HG02981 (cell line): Measurements from ENCODE around the gene HDHD2.
"Not testable (repeated sequence)": the region's sequence is repeated elsewhere in the genome, so short reads cannot be mapped to it uniquely, and the experiment has no call there.

Source experiments
- ATAC-seq: cut with Tn5 transposase; IDR thresholded peaks from one replicate; pipeline ENCODE4 v1.9.1; 2021; ENCODE audit warnings: mild to moderate bottlenecking, moderate library complexity; ENCODE audit not compliant: unreplicated experiment

Gene HDHD2, protein sequence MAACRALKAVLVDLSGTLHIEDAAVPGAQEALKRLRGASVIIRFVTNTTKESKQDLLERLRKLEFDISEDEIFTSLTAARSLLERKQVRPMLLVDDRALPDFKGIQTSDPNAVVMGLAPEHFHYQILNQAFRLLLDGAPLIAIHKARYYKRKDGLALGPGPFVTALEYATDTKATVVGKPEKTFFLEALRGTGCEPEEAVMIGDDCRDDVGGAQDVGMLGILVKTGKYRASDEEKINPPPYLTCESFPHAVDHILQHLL

DNA sequence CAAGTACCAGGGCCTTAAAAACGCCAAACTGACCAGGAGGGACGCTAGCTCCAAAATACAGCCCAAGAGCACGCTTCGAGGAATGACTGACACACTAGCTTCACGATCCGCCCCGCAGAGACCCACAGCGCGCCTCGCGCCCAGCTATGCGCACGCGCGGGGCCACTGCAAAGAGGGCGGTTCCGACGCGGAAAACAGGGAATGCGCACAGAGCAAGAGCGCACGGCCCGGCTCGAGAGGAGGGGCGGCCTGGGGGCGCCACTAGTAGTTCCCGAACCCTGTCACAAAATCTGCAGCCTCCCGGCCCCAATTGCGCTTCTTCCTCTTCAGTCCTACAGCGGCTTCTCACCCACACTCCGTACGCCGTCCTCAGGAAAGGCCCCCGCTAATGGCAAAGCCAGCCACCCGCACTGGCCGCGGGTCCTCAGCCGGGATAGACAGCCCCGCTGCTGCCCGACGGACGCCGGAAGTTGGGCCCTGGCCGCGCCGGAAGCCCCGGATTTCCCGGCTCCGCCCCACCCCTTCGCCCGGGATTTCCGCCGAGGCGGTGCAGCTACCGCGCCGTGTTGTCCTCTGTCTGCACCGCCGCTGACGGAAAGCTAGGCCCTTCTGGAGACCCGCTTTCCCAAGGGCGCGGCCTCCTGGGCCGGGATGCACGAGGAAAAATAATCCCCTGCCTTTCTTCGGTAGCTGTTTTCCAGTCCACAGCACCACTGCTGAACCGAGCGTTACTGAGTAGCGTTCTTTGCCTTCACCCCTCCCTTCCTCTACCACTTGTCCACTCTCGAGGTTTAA, at the start of gene HDHD2:
Gene HDHD2, minus strand, starts transcription at position 472 of the 795 bp plus-strand sequence. CDS start 14,061 bp downstream, outside the sequence.
- peak; percentile 80 for ATAC-seq

DNA sequence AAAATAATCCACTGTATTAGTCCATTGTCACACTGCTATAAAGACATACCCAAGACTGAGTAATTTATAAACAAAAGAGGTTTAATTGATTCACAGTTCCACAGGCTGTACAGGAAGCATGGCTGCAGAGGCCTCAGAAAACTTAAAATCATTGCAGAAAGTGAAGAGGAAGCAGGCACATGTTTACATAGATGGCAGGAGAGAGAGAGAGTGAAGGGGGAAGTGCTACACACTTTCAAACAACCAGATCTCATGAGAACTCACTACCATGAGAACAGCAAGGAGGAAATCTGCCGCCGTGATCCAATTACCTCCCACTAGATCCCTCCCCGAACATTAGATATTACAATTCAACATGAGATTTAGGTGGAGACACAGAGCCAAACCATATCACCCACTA, 45.7 kb upstream of the HDHD2 start:
- not testable (repeated sequence) for ATAC-seq

DNA sequence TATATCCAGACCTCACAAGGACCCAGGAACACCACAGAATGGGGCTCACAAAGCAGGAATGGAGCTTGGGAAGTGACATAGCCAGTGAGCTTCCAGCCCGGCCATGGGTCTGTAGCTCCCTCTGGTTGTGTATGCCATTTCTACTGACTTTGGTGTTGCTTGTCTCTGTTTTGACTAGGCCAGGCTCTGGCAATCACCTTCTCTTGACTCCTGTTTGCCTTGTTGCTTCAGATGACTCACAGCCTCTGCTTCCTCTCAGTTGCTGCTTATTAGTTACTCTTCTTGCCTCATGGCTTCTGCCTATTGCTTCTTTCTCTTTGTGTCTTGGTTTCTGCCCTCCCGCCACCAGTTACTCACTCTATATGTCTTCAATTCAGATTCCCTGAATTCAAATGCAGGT, 41.7 kb upstream of the HDHD2 start:
- no peak for ATAC-seq

DNA sequence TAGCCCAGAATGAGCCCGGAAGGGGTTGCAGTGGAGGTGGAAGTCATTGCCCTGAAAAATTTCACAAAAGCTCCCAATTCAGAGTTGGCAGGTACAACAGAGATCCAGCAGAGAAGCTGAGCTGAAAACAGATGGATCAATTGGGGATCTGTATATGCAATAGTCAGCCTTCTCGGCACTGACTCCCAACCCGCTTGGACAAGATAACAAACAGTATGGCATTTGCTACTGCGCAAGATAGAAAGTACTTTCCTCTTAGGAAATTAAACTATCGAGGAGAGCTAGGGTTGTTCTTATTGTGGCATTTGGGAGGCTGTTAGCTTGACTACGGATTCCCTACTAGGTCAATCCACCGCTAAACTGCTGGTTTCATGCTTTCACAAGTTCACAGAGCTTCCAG, 37.4 kb upstream of the HDHD2 start:
- no peak for ATAC-seq

DNA sequence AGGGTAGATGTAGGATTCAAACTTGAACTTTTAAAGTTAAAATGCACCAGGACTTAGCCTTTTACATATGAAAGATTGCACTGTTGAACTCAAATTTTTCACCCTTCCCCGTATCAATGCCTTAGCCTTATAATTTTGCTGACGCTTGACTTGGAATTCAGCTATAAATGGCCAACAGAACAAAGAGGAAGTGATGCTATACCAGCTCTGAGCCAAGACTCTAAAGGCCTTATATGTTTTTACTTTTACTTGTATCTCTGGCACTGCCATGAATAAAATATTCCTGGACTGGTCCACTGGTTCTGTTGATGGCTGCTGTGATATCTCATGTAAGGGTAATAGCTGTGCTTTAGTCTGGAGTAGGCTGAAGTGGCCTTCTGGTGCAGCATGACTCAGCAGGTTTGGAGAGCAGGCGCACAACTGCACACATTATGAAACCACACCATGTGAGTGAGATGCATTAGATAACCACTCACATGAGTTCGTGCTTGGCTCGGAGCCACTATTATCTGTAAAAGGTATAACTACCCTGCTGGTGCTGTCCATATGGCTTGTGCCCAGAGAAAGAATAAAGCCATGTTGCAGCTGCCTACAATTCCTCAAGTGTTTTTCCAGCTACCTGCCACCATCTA, 34.2 kb upstream of the HDHD2 start:
- ATAC-seq = no peak

DNA sequence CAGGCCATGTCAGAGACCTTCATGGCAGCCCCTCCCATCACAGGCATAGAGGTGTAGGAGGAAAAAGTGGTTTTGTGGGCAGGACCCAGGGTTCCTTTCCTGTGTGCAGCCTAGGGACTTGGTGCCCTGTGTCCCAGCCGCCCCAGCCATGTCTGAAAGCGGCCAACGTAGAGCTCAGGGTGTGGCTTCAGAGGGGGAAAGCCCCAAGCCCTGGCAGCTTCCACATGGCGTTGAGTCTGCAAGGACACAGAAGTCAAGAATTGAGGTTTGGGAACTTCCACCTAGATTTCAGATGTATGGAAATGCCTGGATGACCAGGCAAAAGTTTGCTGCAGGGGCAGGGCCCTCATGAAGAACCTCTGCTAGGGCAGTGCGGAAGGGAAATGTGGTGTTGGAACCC, 31.9 kb upstream of the HDHD2 start:
- not testable (repeated sequence) for ATAC-seq

DNA sequence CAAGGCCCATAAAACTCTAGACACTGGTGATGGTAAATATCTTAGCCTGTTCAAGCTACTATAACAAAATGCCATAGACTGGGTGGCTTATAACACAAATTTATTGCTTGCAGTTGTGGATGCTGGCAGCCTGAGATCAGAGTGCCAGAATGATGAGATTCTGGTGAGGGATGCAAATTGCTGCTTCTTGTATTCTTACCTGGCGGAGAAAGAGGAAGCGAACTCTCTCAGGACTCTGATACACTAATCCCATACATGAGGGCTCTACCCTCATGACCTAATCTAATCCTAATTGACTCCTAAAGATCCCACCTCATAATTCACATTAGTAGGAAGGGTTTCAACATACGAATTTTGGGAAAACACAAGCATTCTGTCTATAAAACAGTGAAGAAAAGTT, 30.5 kb upstream of the HDHD2 start:
- ATAC-seq = no peak

DNA sequence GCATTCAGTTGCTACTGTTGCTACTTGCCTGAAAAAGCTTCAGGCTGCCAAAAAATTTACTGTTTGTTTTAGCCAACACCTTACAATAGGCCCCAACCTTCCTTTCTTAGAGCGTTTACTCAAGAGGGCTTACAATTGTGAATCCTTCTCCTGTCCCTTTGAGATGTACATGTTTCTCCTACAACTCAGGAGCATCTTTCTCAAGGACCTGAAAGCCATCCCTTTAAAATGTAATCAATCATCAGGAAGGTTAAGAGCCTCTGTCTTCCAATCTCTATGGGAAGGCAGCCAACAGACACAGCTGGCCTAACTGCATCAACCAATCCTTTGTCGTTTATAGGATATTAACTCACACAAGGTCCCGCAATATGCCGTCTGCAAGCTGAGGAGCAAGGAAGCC, 29.2 kb upstream of the HDHD2 start:
- no peak for ATAC-seq

DNA sequence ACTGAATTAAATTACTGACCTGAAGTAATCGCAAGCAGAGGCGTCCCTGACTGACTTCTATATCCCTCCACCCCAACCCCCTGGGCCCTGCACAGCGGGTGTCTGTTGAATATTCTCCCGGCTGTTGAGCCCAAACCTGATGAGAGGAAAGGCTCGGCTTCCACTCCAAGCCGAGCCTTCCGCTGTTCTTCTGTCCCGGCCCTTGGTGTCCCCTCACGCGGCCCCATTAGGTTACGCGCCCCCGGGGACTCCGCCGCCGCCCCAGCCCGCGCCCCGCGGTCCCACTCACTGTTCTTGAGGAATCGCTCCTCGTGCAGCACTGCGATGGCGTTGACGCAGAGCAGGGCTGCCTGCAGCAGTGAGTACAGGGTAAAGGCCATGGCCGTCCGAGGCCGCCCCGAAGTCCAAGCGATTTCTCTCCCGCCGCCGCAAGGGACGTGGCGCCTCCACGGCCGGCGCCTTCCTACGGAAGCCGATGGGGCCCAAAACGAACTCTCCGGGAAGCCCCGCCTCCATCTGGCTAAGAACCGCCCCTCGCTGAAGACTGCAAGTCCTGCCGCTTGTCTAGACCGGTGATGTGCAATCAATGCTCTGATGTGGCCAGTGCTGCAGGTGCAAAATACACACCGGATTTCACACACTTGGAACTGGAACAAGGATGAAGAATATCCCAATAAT, 25.7 kb upstream of the HDHD2 start, which contains the start of gene IER3IP1:
Gene IER3IP1, minus strand, starts transcription at position 467 of the 678 bp plus-strand sequence. Its CDS starts 87 bp downstream, at position 380.
- peak; percentile 81 for ATAC-seq

DNA sequence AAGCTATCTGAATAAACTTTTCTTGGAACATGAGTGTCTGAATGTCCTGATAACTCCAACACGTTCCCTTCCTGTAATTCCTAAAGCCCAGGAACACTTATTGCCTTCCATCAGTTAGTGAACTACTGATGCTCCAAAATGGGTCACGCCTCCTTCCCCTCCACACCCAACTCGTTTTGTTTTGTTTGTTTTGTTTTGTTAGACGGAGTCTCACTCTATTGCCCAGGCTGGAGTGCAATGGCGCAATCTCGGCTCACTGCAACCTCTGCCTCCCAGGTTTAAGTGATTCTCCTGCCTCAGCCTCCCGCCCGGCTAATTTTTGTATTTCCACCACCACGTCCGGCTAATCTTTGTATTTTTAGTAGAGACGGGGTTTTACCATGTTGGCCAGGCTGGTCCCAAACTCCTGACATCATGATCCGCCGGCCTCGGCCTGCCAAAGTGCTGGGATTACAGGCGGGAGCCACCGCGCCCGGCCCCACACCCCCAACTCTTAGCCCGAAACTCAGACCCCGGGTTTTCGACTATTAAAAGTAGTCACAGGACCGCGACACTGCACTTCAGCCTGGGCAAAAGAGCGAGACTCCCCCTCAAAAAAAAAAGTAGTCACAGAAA, 25.1 kb upstream of the HDHD2 start:
- no peak for ATAC-seq

DNA sequence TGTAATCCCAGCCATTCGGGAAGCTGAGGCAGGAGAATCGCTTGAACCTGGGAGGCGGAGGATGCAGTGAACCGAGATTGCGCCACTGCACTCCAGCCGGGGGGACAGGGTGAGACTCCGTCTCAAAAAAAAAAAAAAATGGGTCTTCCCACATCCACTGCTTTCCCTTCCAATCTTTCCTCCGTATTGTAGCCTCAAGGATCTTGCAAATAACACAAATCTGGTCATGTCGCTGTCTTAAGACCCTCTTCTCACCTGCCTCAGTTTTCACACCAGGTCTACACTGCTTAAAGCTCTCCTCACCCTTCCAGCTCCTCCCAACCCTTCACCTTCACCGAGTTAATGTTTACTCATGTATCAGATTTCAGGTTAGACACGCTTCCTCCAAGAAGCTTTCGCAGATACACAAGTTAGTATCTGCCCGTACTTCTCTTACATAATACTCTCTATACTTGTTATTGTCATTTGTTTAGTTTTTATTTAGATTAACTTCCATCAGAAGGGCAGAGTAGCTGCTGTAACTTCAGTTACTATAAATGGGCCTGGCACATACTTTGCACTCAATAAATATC, 24.3 kb upstream of the HDHD2 start:
- no peak for ATAC-seq

DNA sequence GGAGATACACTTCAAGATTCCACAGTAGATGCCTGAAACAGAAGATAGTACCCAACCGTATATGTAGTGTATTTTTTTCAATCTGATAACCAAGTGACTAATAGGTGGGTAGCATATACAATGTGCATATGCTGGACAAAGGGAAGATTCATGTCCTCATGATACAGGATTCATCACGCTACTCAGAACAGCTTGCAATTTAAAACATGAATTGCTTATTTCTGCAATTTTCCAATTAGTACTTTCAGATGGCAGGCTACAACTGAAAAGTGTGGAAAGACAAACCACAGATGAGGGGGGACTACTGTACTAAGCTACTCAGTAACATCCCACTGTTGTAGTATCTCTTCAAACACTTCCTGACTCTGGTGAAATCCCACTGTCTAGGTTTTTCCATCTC, 22.2 kb upstream of the HDHD2 start:
- ATAC-seq = no peak

DNA sequence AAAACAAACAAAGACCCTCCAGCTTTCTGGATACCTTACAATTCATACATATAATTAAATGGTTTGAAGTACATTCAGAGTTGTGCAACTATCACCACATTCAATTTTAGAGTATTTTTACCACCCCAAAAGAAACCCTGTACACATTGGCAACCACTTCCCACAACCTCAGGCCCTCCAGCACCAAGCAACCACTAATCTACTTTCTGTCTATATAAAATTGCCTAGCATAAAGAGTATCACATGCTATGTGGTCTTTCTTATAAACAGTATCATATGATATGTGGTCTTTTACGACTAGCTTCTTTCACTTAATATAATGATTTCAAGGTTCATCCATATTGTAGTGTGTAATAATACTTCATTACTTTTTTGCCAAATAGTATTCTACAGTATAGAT, 18.6 kb upstream of the HDHD2 start:
- ATAC-seq = no peak

DNA sequence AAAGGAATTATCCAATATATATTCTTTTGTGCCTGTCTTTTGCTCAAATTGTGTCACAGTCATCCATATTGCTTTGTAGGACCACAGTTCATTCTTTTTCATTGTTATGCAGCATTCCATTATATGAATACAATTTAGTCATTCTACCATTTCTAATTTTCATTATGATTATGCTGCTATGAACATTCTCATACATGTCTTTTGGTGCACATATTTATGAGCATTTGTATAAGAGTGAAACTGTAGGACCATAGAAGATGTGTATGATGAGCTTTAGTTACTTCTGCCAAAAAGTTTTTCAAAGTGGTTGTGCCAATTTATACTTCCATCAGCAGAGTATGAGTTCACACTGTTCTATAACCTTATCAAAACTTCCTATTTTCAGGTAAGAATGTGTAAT, 18.2 kb upstream of the HDHD2 start:
- ATAC-seq = no peak

DNA sequence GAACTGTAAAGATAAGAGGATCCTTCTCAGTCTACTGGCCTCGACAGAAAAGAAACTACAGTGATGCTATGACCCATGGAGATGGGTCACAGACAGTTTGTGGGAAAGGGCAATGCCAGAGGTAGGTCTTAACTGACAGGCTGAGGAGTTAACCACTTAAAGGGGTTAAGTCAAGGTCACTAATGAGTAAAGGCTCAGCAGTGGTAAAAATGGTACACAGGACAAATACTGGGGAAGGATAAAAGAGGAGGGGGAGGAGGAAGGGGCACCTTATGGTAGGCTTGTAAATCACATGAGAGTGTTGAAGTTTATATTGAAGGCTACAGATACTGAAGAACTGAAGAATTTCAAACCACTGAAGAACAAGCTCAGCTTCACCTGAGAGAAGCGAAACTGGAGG, 16.0 kb upstream of the HDHD2 start:
- ATAC-seq = no peak

DNA sequence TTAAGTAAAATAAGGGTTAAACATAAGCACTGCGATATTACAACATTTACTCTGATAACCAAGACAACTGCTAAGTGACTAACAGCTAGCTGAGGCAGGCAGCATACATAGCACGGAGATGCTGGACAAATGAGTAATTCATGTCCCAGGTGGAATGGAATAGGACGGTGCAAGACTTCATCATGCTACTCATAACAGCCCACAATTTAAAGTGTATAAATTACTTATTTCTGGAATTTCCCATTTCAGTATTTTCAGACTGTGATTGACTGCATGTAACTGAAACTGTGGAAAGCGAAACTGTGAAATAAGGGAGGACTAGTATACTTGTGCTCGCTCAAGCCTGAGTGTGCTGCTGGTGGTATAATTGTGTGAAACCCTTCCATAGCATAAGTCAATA, 12.9 kb upstream of the HDHD2 start:
- peak; percentile 89 for ATAC-seq

DNA sequence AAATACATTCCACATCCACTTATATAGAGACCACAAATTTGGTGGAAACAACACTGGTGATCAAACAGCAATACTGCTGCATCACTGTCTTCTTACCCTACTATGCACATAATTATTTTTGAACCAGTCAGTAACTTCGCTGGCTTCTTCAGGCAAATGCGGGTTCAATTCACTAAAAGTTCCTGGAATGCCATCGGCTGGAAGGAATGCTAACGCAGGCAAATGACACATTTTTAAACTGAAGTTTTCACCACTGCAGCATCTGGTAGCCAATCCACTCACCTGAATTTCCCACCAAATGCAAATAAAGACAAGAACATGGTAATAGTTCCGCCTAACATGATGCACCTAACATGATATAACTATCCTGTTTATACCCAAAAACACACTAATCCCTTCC, 10.0 kb upstream of the HDHD2 start:
- no peak for ATAC-seq

DNA sequence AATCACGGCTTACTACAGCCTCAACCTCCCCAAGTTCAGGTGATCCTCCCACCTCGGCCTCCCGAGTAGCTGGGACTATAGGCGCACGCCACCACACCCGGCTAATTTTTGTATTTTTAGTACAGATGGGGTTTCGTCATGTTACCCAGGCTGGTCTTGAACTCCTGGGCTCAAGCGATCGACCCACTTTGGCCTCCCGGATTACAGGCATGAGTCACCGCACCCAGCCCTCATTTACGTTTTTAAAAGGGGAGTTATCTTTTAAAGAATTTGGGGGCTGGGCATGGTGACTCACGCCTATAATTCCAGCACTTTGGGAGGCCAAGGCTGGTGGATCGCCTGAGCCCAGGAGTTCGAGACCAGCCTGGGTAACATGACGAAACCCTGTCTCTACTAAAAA, 8.1 kb upstream of the HDHD2 start:
- not testable (repeated sequence) for ATAC-seq

DNA sequence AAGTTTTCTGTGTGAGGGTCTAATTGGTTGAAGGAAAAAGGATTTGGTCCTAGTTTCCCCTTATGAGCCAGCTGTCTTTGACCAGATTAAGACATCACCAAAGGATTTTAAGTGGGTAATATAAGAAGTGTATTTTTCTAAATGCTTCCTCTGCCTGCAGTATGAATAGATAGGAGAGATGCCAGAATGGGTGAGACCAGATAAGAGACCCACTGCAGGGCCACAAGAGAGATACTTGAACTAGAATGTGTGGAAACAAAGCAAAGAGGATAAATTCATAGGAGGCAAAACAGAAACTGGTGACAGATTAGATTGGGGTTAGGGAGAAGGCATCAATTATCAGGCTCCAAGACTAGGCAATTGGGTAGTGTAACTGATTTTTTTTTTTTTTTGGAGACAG, 1.1 kb upstream of the HDHD2 start:
- ATAC-seq = no peak

DNA sequence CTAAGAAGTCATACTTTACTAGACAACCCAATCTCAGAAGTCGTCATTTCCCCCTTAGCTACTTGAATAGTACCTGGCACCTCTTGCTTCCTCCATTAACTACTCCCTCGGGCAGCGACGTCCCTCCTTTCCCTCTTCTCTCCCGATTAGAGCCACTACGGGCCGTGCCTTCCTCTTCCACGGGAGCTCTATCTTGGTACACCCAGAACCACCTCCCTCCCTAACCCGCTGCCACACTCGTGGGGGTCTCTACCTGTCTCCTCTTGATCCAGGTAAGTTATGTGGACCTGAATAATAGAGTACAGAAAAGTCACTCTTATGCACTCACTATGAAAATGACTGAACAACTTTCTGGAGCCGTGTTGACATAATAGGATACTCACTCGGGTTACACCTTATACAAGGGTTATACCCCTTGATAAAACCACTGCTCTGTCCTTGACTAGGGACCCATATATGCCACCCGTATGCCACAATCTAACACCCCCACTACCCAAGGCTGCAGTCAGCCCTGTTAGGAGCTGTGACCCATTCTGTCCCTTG, 595 bp upstream of the HDHD2 start:
- ATAC-seq = peak; percentile 9
